GM12873 (cell line): ENCODE data around the gene VRK2.

ENCODE experiments used
- CTCF ChIP-seq: IDR thresholded peaks from 2 replicates; pipeline ENCODE4 v1.5.1; 2012; ENCODE audit warnings: low read depth, mild to moderate bottlenecking, moderate library complexity, low read length, control low read depth; ENCODE audit not compliant: insufficient read depth; ENCODE audit errors: missing control alignments

The VRK2 gene

GRCh38 chr2:58046585-58047372 is at the start of gene VRK2:
VRK2 (plus strand) TSS chr2:58046806; CDS start chr2:58048832, 2,026 bp downstream.
- TF ChIP-seq CTCF, result peak; percentile 15

GRCh38 chr2:58006256-58006951 is 40.2 kb upstream of the VRK2 start:
- no peak for TF ChIP-seq CTCF

- TF ChIP-seq CTCF, result no peak
Observed at GRCh38 chr2:58006952-58007284, 39.7 kb upstream of the VRK2 start.

GRCh38 chr2:58010599-58010998 is 36.0 kb upstream of the VRK2 start:
- no peak for TF ChIP-seq CTCF

GRCh38 chr2:58019229-58019628 is 27.4 kb upstream of the VRK2 start:
- no peak for TF ChIP-seq CTCF

- no peak for TF ChIP-seq CTCF
Observed at GRCh38 chr2:58025150-58025933, 21.3 kb upstream of the VRK2 start.

GRCh38 chr2:58027029-58027428 is 19.6 kb upstream of the VRK2 start:
- TF ChIP-seq CTCF, result no peak
